Measurements from ENCODE around the gene MYO10. TPM values are rescaled to one million over a fixed set of nuclear protein-coding genes. Genes with fewer than 3 reads are reported as not detected.

MYO10 gene
- total RNA-seq, 4 donors from 2014 or later: 51.6 to 190 (median 72.9) TPM

GRCh38 chr5:16853518-16853917, 82.6 kb downstream of the MYO10 start:
- 76 to 91% methylated on average over 4 of the region's 4 CpGs for WGBS, 2 donors (ENCODE audit: low coverage in 1 of 2)
- Histone ChIP-seq H3K4me3 (no peak overlapping the region), H3K36me3 (no peaks in the 10 kb centered on the region), H3K9me3 (no peaks in the 10 kb centered on the region), H3K27ac (no peak overlapping the region), H3K27me3 (no peaks in the 10 kb centered on the region), H3K4me1 (peaks cover 0 to 6% (median 0%) of the 10 kb centered on the region in 4 donors)
- in situ Hi-C loops (cut with MboI; ENCODE audit: low pct_ligation_motif_present in 1 of 4, low pct_unique_long_range_greater_than_20kb in 1 of 4, low sequenced_read_pairs in 3 of 4): no loop called here
- TF ChIP-seq CTCF (IDR thresholded peaks at IDR 0.05) (no peak), POLR2A (IDR thresholded peaks at IDR 0.05) (no peak), EP300 (IDR thresholded peaks at IDR 0.05; ENCODE audit: low read depth) (no peak), POLR2AphosphoS5 (IDR thresholded peaks at IDR 0.05) (no peak)
- intact Hi-C loops (cut with DNase I; ENCODE audit: low total_unique reads): no loop called here
- no peak for DNase-seq

- DNase-seq: no peak
- no peaks in the 10 kb centered on the region for H3K27me3 ChIP-seq
- H3K9me3 ChIP-seq: no peaks in the 10 kb centered on the region
- TF ChIP-seq EP300 (IDR thresholded peaks at IDR 0.05; ENCODE audit: low read depth) (no peak), POLR2A (IDR thresholded peaks at IDR 0.05) (no peak), CTCF (IDR thresholded peaks at IDR 0.05) (no peak), POLR2AphosphoS5 (IDR thresholded peaks at IDR 0.05) (no peak)
- intact Hi-C loops (cut with DNase I; ENCODE audit: low total_unique reads): no loop called here
- no peak overlapping the region for H3K27ac ChIP-seq
- H3K4me3 ChIP-seq: no peak overlapping the region
- in situ Hi-C loops (cut with MboI; ENCODE audit: low pct_ligation_motif_present in 1 of 4, low pct_unique_long_range_greater_than_20kb in 1 of 4, low sequenced_read_pairs in 3 of 4): no loop called here
- H3K36me3 ChIP-seq: no peaks in the 10 kb centered on the region
- H3K4me1 ChIP-seq: peaks cover 0 to 6% (median 0%) of the 10 kb centered on the region in 4 donors
- WGBS, 2 donors (ENCODE audit: low coverage in 1 of 2): 79 to 88% methylated on average over 7 of the region's 7 CpGs
Measured at GRCh38 chr5:16852251-16853005, 83.7 kb downstream of the MYO10 start.

- no peak for DNase-seq
- intact Hi-C loops (cut with DNase I; ENCODE audit: low total_unique reads) (no loop called here), in situ Hi-C loops (cut with MboI; ENCODE audit: low pct_ligation_motif_present in 1 of 4, low pct_unique_long_range_greater_than_20kb in 1 of 4, low sequenced_read_pairs in 3 of 4) (no loop called here)
- Histone ChIP-seq H3K4me1 (peaks cover 0 to 18% (median 8%) of the 10 kb centered on the region in 4 donors), H3K27ac (no peak overlapping the region), H3K27me3 (no peaks in the 10 kb centered on the region), H3K9me3 (no peaks in the 10 kb centered on the region), H3K36me3 (no peaks in the 10 kb centered on the region), H3K4me3 (no peak overlapping the region)
- no peak for TF ChIP-seq POLR2A (IDR thresholded peaks at IDR 0.05)
- WGBS, 2 donors (ENCODE audit: low coverage in 1 of 2): 86 to 88% methylated on average over 4 of the region's 4 CpGs
Measured at GRCh38 chr5:16849775-16850174, 86.3 kb downstream of the MYO10 start.

- no peak overlapping the region for H3K27ac ChIP-seq
- intact Hi-C loops (cut with DNase I; ENCODE audit: low total_unique reads) (no loop called here), in situ Hi-C loops (cut with MboI; ENCODE audit: low pct_ligation_motif_present in 1 of 4, low pct_unique_long_range_greater_than_20kb in 1 of 4, low sequenced_read_pairs in 3 of 4) (no loop called here)
- H3K36me3 ChIP-seq: no peaks in the 10 kb centered on the region
- peaks cover 0 to 18% (median 8%) of the 10 kb centered on the region in 4 donors for H3K4me1 ChIP-seq
- H3K4me3 ChIP-seq: no peak overlapping the region
- TF ChIP-seq POLR2AphosphoS5 (IDR thresholded peaks at IDR 0.05) (no peak), CTCF (IDR thresholded peaks at IDR 0.05) (no peak), POLR2A (IDR thresholded peaks at IDR 0.05) (no peak), EP300 (IDR thresholded peaks at IDR 0.05; ENCODE audit: low read depth) (no peak)
- H3K27me3 ChIP-seq: no peaks in the 10 kb centered on the region
- WGBS, 2 donors (ENCODE audit: low coverage in 1 of 2): 87 to 98% methylated on average over 3 of the region's 3 CpGs
- H3K9me3 ChIP-seq: no peaks in the 10 kb centered on the region
- DNase-seq: no peak
Measured at GRCh38 chr5:16849181-16849580, 86.9 kb downstream of the MYO10 start.
